Measurements from ENCODE around the gene SPO11.

DNA sequence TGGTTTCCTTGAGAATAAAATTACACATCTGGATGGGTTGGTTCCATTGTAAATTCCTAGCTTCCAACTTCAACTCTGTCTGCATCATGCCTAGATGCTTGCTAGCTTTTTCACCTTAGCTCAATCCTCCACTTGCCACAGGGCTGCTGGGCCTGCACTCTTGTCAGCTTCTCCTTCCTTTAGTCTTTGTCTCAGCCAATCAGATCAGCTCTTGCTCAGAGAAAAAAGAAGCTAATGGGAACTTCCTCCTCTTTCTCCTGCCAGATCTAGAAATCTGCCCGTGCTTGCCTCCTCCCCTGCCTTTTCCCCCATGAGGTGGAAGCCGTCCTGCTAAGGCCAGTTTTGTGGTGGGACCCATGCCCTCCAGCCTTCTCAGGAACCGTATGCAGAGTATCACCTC is 40.0 kb downstream of the SPO11 start:
- TF ChIP-seq, protein P1, sequence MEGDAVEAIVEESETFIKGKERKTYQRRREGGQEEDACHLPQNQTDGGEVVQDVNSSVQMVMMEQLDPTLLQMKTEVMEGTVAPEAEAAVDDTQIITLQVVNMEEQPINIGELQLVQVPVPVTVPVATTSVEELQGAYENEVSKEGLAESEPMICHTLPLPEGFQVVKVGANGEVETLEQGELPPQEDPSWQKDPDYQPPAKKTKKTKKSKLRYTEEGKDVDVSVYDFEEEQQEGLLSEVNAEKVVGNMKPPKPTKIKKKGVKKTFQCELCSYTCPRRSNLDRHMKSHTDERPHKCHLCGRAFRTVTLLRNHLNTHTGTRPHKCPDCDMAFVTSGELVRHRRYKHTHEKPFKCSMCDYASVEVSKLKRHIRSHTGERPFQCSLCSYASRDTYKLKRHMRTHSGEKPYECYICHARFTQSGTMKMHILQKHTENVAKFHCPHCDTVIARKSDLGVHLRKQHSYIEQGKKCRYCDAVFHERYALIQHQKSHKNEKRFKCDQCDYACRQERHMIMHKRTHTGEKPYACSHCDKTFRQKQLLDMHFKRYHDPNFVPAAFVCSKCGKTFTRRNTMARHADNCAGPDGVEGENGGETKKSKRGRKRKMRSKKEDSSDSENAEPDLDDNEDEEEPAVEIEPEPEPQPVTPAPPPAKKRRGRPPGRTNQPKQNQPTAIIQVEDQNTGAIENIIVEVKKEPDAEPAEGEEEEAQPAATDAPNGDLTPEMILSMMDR (conservative IDR thresholded peaks at IDR 0.05 in 1 of 2, IDR thresholded peaks at IDR 0.05 in 1 of 2; ENCODE audit: extremely low read depth in 1 of 2, insufficient read depth in 1 of 2, low read depth in 1 of 2, low read length in 2 of 2), result no peak
- no peak for TF ChIP-seq EZH2 (IDR thresholded peaks at IDR 0.05; ENCODE audit: borderline replicate concordance, low read length)

Measured in mammary epithelial cell (primary cell).